HG02678 (cell line): Measurements from ENCODE around the gene ALG8.
A peak's percentile ranks its signal among the peaks of the same experiment; 100 is the strongest.
"Not testable (repeated sequence)": the region's sequence is repeated elsewhere in the genome, so short reads cannot be mapped to it uniquely, and the experiment has no call there.

Source experiments
- ATAC-seq: cut with Tn5 transposase; IDR thresholded peaks from one replicate; pipeline ENCODE4 v1.9.1; 2021; ENCODE audit warnings: mild to moderate bottlenecking, moderate library complexity; ENCODE audit not compliant: unreplicated experiment

Gene ALG8

DNA sequence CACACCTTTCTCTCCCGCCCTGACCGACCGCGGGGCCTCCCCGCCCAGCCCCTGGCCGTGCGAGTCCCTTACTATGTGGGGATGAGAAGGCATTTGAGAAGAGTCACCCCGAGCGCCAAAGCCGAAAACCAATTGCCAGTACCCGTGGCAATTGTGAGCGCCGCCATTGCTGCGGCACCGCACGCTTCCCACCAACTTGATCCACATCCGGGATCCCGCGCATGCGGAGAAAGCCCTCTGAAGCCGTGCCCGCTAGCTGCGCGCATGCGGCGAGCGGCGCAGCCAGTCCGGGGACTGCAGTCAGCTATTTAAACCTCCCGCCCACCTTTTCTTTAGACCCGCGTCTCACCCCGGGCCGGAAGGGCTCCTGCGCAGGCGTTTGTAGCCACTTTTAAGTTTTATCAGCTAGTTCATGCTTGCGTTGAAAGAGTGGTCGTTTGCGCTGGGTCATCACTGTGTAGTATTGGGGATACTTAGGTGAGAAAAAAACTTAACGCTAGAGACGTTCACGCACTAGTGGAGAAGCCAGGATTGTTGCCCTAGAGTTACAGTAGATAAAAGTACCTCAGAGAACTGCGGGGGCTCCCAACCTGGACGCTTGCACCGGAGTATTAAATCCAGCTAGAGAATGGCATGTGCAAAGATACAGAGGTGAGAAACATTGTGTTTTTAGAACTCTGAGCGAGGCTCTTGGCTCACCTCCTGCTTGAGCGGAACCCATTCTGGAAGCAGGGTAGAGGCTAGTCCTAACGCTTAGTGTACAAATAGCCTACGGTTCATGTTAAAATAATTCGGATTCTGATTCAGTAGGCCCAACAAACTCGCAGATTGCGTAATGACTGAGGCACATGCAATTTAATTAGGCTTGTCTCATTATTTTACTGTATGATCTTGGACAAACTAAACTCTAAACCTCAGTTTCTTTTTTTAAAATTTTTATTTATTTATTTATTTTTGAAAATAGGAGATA, at the start of gene ALG8:
TSS of gene ALG8 (minus strand) at position 205 of the 970 bp plus-strand sequence. CDS start at position 167, 38 bp downstream.
- peak; percentile 95 for ATAC-seq

DNA sequence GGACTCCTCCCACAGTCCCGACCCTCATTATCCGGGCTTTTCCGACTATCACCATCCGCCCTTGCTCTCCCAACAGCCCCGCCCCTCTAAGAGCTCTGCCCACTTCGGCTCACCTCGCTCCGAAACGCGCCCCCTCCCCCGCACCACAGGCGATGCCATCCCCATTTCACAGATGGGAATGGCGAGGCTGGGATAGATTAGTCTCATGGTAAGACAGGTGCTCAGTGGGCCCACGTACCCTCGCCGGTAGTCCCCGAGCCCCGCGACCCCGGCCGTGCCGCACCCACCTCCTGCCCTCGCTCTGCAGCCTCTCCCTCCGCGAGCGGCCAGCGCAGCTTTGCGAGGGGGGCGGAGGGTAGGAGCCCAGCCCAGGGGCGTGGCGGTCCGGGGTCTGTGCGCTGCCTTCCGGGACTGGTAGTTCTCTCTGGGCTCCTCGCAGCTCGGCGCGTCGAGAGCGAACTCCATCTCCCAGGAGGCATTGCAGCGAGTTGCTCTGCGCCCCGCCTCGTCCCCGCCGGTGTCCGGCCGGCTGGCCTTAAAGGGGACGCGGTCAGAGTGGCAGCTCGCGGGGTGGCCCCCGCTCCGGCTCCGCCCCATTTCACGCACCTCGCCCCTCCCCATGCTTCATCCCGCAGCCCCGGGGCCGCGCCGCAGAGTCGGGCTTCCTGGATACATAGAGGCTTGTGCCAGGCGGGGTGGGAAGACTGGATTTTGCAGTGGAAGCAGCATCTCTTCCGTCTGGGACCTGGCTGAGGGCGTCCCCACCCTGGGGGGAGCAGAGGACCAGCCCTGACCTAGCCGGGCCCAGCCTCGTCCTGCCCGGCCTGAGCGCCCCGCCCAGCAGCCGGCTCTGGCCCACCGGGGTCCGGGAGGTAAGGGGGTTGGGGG, 49.1 kb upstream of the ALG8 start, which contains the start of the genes KCTD21 and USP35:
TSS of gene KCTD21 (minus strand) at position 341 of the 888 bp plus-strand sequence. CDS start 14,072 bp downstream, outside the sequence.
TSS of gene USP35 (plus strand) at position 634 of the 888 bp plus-strand sequence. CDS start 7,327 bp downstream, outside the sequence.
- peak; percentile 96 for ATAC-seq

DNA sequence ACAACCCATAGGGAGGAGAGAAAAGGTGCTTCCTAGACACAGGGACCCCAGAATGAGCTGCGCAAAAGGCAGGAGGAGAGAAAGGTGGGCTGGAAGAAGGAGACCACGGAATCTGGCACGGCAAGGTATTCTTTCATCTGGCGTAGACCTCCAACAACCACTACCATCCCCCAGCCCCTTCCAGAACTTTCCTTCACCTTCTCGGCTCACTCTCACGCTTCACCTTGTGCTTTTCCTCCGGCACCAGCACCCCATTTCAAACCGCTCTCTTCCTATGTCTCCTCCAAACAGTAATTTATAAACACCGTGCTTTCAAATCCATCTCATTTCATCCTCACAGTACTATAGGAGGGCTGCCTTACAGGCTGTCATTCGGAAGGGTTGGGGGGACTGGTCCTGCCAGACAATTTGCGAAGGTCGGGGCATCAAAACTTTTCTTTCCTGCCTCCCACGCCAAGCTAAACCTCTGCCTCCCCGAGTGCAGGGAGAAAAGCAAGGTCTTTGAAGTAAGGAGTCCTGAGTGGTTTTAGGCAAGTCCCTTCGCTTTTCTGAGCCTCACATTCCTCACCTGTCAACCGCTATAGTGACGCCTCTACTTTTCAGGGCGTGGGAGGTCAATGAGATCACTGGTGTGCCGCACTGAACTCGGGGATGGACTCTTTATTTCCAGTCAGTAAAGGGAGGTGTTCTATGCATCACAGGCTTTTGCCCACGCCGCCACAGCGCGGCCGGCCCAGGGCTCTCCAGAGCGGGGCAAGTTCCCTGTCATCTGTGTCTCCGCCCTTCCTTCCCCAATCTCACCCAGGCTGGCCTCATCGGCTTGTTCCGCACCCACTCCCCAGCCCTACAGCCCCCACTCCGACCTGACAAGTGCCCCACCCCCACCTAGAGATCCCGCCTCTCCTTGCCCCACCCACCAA, 48.2 kb upstream of the ALG8 start:
- ATAC-seq: peak; percentile 12

DNA sequence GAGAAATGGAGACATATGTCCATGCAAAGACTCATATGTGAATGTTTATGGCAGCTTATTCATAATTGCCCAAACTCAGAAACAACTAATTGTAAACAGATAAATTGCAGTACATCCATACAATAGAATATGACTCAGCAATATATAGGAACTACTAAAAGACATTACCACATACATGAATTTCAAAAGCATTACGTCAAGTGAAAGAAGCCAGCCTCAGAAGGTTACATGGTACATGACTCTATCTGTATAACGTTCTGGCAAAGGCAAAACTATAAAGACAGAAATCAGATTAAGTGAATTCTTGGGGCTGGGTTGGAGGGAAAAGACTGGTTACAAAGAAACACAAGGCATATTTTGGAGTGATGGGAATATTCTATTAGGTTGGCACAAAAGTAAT, 41.8 kb upstream of the ALG8 start:
- no peak for ATAC-seq

DNA sequence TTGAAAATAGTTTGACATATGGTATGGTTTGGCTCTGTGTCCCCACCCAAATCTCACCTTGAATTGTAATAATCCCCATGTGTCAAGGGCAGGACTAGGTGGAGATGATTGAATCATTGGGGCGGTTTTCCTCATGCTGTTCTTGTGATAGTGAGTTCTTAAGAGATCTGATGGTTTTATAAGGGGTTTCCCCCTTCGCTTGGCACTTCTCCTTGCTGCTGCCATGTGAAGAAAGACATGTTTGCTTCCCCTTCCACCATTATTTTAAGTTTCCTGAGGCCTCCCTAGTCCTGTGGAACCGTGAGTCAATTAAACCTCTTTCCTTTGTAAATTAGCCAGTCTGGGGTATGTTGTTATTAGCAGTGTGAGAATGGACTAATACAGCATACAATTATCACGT, 41.3 kb upstream of the ALG8 start:
- no peak for ATAC-seq

DNA sequence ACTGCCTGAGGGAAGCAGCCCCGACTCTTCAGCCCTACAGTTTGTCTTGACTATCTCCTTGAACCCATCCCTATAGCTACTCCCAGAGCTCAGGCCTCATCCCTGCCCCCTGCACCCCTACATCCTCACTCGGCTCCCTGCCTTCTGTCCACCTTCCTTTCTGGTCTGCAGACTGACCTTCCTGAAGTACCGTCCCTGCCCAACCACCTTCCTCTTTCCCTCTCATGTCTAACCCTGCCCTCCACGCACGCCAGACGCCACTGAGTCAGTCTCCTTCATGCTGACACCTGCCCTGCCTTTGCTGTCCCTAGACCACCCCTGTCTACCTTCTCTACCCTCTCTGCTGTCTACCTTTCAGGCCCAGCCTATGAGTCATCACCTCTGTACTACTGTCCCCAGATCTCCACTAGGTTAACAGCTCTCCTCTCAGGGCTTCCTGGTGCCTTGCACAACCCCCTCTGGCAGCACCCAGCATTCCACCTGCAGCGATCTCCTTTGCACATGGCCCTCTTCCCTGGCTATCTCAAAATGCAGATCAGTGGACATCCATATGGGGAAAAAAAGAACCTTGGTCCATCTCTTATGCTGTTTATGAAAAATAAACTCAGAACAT, 40.1 kb upstream of the ALG8 start:
- no peak for ATAC-seq

DNA sequence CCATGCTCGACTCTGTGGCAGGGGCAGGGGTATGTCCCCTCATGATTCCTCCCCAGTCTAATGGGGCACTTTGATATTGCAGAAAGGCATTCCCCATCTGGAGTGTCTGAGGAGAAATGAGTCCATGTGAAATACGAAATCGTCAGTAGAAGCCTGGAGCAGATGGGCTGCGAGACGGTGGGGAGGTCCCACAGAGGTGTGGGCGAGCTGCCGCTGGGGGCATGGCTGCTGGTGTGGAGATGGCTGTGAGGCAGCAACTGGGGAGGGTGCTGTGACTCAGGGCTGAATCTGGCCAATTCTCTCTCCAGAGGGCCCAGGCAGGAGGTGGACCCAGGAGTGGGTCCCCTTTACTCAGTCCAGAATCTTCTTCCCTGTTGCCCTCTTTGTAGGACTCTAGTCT, 37.8 kb upstream of the ALG8 start:
- no peak for ATAC-seq

DNA sequence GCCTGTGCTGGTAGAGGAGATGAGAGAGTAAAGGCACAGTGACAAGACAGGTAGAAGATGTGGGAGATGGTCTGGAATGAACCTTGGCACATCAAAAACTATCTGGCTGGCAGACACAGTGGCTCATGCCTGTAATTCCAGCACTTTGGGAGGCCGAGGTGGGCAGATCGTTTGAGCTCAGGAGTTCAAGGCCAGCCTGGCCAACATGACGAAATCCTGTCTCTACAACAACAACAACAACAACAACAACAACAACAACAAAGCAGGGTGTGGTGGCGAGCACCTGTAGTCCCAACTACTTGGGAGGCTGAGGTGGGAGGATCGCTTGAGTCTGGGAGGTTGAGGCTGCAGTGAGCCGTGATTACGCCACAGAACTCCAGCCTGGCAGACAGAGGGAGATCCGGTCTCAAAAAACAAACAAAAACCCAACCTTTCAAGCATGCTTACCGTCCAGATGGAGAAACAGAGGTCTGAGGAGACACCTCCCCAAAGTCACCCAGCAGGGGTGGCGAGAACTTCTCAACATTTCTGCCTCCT, 37.2 kb upstream of the ALG8 start:
- no peak for ATAC-seq

DNA sequence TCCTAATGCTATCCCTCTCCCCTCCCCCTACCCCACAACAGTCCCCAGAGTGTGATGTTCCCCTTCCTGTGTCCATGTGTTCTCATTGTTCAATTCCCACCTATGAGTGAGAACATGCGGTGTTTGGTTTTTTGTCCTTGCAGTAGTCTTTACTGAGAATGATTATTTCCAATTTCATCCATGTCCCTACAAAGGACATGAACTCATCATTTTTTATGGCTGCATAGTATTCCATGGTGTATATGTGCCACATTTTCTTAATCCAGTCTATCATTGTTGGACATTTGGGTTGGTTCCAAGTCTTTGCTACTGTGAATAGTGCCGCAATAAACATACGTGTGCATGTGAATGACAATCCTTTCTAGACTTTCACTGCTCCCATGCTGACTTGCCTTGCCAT, 36.4 kb upstream of the ALG8 start:
- ATAC-seq: not testable (repeated sequence)

DNA sequence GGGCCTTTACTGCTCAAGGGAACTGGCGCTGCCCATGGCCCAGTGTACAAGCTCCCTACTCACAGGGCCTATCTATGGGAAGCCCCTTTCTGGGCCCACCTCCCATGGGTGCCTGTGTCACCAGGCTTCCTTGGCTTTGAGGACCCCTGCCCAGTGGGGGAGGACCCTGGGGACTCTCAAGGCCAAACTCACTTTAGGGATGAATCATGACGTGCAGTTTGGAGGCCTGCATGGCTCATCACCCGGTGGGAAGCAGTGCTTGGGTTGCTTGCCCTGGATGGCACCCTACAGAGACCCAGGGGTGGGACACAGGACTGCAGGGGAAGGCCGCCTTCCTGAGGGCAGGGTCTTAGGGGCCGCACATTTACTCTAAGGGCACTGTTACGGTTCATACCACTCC, 32.5 kb upstream of the ALG8 start:
- ATAC-seq: no peak

DNA sequence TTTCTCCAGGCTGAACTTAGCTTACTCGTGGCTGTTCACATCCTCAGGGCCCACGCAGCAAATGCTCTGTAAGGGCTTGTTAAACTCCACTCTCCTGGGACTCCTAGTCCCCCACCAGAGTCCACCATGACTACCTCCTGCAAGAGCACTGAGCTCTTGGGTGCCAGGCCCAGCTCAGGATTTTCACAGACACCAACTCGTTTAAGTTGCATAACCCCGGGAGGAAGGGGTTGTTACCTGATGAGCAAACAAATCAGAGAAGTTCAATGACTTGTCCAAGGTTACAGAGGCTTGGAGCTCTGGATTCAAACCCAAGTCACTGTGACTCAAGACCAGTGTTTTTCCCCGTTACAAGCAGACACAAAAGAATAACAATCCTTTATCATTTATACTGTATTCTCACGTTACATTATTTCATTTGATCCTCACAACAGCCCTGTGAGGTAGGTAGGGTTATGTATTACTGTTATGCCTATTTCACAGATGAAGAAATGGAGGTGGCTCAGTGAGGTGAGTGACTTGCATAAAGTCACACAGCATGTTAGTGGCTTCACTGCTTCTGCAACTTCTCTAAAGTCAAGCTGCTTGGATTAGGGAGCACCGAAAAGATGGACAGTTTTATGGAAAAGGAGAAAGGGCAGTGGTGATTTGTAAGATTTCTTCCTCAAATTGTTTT, 31.6 kb upstream of the ALG8 start:
- ATAC-seq: no peak

DNA sequence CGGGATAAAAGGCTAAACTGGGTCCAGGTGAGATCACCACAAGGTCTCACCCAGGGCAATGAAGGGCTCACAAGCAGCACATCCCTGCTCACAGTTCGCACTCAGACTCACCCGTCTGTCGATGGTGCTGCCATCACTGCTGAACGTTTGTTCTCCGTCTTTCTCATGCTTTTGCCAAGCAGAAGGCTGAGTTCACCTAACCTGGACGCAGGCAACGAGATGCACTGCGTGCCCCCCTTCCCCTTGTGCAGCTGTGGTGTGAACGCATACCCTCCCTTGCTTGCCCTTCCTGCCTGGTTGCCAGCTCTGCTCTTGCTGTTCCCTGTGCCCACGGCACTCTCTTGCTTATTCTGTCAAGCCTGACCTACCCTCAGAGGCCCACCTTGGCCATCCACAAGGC, 31.0 kb upstream of the ALG8 start:
- ATAC-seq: no peak

DNA sequence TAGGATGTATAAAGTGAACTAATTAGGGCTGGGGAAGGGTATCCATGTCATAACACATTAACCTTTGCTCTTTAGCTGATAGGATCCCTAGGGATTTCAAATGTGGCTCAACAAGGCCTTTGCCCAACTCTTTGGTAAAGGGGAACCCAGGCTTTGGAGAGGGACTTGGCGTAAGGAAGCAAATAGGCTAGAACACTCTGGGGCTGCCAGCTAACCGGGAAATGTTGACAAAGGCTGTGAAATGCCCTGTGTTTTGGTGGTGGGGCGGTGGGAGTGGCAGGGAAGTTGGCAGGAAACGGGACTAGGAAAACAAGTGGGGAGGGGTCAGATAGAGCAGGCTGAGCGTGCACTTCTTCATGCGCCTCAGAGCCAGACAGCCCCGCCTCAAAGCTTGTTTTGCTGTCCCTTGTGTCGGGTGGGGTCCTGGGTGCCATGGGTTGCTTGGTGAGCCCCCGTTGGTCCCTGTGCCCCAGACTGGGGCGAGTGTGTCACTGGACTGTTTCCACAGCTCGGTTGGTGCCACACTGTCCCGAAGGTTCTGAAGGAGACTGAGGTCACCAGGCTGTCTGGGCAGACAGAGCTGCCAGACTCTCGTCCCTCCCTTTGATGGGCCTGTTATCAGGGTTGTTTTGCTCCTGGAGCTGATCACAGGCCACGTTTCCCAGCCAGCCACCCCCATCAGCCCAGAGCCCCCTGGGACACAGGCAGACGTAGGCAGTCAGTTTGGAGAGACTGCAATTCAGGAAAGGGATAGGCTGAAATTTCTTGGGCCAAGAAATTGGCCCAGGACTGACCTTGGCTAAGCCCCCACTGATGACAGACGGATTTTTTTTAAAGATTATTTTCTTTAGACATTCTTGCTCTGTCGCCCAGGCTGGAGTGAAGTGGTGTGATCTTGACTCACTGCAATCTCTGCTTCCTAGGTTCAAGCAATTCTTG, 29.4 kb upstream of the ALG8 start:
- no peak for ATAC-seq

DNA sequence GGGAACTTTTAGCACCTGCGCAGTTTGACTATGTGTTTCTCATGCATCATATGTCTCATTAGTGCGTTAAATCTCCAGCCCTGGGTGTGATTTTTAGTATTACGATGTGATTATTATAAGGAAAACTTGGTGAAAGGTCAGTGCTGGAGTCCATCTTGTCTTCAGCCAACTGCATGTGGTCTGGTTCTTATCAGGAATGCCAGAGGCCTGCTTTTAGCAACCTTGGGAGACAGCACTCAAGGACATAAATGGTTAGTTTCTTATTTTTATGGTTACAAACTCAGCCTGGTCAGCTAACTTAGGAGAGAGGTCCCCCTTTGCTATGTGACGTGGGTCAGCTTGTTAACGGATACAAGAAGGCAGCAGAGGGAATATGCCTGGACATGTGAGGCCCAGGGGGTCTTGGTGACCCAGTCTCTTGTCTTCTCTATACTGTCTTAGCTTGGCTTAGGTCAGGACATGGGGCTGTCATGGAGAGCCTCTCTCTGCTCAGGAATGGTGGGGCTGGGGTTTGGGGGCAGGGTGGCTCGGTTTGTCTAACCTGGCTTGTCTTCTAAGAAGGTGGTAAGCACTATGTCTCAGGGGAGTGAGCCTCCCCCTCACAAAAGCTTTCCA, 27.5 kb upstream of the ALG8 start:
- no peak for ATAC-seq

DNA sequence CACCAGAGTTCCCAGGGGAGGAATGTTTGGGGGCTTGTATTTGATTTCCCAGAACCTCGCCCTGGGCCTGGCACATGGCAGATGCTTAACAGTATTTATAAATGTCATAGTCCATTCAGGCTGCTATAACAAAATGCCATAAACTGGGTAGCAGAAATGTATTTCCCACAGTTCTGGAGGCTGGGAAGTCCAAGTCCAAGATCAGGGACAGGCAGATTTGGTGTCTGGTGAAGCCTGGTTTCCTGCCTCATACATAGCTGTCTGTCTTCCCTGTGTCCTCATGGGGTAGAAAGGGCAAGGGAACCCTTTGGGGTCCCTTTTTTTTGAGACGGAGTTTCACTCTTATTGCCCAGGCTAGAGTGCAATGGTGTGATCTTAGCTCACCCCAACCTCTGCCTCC, 25.0 kb upstream of the ALG8 start:
- no peak for ATAC-seq

DNA sequence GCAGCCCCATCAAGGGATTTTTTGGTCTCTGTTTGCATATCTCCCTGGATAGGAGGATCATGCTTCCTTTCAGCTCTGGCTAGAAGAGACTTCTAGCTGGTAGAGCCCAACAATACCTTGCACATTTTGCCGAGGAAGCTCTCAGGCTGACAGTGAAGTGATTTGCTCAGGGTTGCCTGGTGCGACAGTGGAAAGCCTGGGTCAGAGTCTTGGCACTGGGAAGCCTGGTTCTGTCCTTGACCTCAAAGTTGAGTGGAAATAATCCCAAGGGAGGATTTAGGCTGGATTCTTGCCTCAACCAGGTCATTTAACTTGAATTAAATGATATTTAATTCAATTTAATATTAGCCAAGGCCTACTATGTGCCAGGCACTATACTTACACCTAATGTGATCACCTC, 24.4 kb upstream of the ALG8 start:
- no peak for ATAC-seq

DNA sequence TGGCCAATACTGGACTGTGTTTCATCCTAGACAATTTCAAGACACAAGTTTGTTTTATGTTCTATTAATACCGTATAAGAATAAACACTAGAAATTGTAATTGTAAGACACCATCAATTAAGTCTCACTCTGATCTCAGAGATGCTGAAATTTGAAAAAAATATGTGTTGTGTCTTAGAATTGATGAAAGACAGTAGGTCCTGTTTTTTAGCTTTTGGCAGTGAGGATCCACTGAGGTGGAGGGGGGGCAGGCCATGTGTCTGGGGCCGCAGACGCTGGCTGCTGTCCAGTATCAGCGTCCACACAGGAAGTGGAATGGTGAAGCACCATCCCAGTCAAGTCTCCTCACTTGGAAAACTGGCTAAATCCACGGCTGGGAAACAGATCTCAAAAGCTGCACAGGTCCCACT, 22.5 kb upstream of the ALG8 start:
- ATAC-seq: no peak

DNA sequence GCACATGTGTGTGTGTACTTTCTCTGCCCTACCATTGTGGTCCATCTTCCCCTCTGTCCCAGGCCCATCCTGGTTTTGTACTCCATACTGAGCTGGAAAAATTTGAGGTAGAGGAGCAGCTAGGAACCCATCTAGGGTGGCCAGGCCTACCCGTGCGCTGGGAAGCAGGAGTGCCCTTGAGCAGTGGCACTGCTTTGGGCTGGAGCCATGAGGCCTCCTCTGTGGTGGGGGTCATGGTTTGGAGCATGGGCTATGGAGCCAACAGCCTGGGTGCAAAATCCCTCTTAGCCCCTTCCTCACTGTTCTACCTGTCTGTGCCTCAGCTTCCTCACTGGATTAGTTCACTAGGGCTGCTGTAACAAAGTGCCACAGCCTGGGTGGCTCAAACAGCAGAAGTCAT, 21.9 kb upstream of the ALG8 start:
- ATAC-seq: no peak
